NCI-H524 treated with DMSO at 0.1 percent for 48 hours (cell line): ENCODE results near the gene MOSPD3.

Experiments
- DNase-seq: peaks from one replicate; lab custom pipeline; 2025; lab: John Stamatoyannopoulos, UW

MOSPD3 gene

DNA sequence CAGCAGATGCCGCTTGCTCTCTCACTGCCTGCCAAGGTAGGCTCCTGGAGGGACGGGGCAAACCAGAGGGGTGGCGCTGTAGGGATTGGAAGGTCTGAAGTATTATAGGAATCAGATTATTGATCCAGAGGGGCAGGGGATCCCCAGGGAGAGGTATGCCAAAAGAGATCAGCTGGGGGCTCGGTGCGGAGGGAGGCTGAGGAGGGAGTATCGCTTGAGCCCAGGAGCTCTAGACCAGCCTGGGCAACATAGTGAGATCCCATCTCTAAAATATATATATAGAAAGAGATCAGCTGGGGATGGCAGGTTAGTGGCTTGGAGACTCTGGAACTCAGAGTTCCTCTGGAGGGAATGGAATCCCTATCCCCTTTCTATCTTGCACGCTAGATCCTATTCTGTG, 17.2 kb upstream of the MOSPD3 start:
- no peak for DNase-seq

- DNase-seq = no peak
Observed at GRCh38 chr7:100598425-100598824, 13.9 kb upstream of the MOSPD3 start.

GRCh38 chr7:100599911-100600729, 12.2 kb upstream of the MOSPD3 start:
- DNase-seq = no peak

DNA sequence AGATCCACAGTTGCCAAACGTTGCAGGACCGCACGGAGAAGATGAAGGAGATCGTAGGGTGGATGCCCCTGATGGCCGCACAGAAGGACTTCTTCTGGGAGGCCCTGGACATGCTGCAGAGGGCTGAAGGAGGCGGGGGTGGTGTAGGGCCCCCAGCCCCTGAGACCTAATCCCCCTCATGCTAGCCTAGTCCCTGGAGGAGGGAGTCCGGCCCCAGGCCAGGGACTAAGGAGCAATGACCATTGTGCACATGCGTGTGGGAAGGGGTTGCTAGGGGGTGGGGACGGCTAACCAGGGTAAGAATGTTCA, 11.7 kb upstream of the MOSPD3 start:
- DNase-seq = no peak

- DNase-seq = no peak
Observed at GRCh38 chr7:100602889-100603725, 9.2 kb upstream of the MOSPD3 start.

DNA sequence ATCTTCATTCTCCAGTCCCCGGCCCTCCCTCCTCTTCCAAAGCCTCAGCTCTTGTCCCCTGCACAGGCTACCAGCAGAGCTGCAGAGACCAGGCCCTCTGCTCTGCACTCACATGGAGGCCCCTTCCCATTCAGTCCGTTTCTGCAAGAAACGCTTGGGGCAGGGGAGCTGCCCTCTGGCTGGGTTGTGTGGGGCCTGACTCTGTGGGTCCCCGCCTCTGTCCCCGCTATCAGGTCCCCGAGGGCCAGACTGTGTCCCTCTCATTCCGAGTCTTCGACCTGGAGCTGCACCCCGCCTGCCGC, 8.7 kb upstream of the MOSPD3 start:
- DNase-seq = no peak

DNA sequence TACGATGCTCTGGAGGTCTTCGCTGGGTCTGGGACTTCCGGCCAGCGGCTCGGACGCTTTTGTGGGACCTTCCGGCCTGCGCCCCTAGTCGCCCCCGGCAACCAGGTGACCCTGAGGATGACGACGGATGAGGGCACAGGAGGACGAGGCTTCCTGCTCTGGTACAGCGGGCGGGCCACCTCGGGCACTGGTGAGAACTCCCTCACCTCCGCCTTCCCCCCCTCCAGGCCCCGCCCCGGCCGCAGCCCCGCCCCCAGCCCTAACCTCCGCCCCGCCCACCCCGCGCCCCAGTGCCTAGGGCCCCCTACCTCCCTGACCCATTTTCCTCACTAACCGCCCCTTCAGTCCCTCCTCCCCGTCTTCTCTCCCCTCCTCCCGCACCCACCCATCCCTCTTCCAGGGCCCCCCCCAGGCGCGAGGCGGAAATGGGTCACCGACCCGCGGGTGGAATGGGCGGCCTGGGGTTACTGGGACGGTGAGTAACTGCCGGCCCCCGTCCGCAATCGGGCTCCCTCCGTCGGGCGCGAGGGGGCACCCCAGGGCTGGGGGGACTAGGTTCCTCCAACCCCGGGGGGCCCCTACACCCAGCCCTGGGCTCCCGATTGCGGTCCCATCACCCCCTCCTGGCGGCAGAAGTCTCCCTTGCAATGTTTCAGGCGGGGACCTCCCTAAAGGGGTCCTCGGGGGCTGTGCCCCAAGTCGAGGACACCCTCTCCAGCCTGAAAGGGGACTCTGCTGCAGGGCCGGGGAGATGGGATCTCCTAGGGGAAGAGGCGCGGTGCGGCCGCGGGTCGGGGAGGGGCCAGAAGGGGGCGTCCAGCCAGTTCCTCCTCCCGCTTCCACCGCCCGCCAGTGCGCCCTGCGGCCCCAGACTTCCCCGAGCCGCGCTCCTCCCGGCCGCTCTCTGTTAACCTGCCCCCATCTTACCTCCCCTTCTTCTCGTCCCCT, 8.0 kb upstream of the MOSPD3 start:
- no peak for DNase-seq

DNA sequence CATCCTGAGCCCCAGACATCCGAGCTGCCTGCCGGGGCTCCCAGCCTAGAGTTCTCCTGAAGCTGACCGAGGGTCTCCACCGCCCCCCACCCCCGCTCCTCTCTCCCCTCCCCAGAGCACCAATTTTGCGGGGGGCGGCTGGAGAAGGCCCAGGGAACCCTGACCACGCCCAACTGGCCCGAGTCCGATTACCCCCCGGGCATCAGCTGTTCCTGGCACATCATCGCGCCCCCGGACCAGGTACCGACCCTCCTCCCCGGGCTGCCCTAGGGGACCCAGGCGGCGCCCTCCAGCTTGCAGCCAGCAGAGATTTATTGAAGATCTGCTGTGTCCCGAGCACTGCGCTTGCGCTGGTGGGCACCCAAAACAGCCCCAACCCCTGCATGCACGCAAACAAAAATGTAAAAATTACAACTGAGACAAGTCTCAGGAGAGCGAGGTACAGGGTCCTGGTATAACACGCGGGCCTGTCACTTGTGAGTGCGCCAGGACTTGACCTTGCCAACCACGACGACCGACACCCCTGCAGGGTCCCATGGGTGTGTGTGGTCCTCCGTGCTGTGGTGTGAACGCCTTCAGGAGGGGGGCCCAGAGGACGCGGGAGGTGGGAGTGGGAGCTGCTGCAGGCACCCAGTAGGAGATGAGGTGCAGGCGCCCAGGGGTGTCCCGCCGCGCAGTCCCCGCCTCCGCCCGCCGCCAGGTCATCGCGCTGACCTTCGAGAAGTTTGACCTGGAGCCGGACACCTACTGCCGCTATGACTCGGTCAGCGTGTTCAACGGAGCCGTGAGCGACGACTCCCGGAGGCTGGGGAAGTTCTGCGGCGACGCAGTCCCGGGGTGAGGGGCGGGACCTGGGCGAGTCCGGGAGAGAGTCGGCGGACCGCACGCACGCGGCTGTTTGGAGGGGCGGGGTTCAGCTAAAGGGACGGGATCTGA, 7.1 kb upstream of the MOSPD3 start:
- no peak for DNase-seq

DNA sequence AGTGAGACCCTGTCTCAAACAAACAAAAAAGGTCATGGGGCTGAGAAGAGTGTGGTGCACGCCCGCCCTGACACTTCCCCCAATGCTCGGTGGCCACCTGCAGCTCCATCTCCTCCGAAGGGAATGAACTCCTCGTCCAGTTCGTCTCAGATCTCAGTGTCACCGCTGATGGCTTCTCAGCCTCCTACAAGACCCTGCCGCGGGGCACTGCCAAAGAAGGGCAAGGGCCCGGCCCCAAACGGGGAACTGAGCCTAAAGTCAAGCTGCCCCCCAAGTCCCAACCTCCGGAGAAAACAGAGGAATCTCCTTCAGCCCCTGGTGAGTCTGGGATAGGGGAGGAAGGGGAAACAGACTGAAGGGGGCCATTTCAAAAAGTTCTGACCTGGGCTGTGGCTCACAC, 6.0 kb upstream of the MOSPD3 start:
- DNase-seq = no peak

DNA sequence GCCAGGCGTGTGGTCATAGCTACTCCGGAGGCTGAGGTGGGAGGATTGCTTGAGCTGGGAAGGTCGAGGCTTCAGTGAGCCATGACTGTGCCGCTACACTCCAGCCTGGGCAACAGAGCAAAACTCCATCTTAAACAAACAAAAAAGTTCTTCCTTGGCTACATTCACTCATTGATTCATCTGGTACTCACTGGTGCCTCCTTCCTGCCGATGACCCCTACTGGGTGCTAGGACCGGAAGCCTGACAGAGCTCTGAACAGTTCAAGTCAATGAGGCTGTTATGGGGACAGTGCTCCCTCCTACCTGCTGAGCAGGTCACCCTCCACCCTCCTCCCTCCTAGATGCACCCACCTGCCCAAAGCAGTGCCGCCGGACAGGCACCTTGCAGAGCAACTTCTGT, 5.2 kb upstream of the MOSPD3 start:
- DNase-seq = no peak

GRCh38 chr7:100609958-100610357, 2.4 kb upstream of the MOSPD3 start:
- DNase-seq = no peak

DNA sequence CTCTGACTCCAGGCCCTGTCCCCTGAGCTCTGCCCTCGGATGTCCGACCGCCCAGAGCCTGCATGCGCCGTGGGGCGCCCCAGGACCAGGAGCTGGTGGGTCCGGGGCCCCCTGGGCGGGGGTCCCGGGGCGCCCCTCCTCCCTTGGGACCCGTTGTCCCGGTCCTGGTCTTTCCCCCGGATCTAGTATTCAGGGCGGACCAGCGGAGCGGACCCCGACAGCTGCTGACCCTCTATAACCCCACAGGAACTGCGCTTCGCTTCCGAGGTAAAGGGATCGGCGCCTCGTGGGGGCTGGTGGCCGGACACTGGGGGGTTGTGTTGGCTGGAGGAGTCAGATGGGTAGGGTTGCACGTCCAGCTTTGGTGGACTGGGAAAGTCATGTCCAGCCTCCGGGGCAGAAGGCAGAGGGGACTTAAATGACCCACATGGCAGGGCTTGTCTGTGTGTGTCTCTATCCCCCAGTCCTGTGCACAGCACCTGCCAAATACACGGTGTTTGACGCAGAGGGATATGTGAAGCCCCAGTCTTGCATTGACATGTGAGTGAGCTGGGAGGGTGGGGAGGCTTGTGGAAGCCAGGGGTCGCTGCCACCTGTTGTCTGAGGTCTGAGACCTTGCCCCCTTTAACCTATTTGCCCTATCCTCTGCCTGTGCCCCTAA, 520 bp downstream of the MOSPD3 start:
- DNase-seq = no peak

GRCh38 chr7:100613412-100614175, 1.3 kb downstream of the MOSPD3 start:
- DNase-seq = no peak

GRCh38 chr7:100614308-100614861, 2.0 kb downstream of the MOSPD3 start:
- no peak for DNase-seq

DNA sequence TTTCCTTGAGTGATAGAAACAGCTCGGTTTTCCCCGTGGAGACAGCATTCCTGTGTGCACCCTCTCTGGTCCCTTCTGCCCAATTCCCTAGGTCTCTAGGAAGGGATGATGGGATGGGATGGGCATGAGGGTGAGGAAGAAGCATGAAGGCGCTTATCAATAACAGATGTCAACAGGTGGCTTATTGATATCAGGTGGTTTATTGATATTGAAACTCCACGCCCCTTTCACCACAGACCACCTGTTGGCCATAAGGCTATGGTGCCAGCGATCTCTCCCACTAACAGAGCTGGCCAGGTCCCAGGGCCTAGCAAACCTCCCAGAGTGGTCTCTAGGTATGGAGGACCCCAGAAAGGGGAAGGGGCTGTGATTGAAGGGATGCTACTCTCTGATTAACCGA, 7.9 kb downstream of the MOSPD3 start:
- no peak for DNase-seq

GRCh38 chr7:100620804-100621203, 8.5 kb downstream of the MOSPD3 start:
- no peak for DNase-seq

- DNase-seq = no peak
Observed at GRCh38 chr7:100621554-100621953, 9.2 kb downstream of the MOSPD3 start.

DNA sequence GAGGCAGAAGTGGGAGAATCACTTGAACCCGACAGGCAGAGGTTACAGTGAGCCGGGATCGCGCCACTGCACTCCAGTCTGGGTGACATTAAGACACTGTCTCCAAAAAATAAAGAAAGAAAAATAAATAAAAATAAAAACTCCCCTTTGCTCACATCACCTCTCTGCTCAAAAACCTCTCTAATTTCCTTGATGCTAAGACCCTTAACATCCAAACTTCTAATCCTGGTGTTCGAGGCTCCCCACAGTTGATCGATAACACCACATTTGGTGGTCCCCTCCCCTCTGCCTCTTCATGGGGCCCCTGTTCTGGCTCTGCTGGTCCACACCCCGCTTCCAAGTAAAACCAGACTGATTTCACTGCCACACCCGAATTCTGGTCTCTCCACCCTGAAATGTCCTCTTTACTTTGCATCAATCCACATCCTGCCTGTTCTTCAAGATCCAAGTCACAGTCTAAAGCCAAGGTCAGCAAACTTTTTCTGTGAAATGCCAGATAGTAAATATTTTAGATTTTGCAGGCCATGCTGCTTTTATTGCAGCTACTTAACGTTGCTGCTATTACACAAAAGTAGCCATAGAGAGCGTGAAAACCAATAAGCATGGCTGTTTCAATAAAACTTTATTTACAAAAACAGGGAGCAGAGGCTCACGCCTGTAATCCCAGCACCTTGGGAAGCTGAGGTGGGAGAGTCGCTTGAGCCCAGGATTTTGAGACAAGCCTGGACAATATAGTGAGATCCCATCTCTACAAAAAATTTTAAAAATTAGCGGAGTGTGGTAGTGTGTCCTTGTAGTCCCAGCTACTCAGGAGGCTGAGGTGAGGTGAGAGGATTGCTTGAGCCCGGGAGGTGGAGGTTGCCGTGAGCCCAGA, 11.8 kb downstream of the MOSPD3 start:
- no peak for DNase-seq

DNA sequence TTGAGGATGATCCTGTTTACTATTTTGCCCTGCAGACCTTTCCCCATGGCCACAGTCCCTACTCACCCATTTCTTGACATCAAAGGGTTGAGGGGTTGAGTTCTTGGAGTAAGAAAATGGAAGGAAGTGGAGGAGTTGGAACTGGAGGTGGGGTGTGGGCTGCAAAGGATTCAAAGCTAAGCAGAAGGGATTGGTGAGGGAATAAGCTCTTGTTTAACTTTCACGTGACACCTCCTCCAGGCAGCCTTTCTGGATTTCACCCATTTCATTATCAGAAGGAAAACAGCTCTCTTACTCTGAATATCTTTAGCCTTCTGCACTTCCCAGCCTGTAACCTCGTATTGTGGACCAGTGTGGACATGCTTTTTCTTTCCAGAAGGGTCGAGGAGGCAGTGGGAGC, 13.7 kb downstream of the MOSPD3 start:
- DNase-seq = no peak
